MG63 (cell line): ENCODE measurements around the gene MAFB. TPM values are rescaled to one million over a fixed set of nuclear protein-coding genes. Genes with fewer than 3 reads are reported as not detected.

Source experiments
- DNase-seq: peaks from one replicate; pipeline ENCODE4 v3.0.0-alpha.2; 2020
- H3K27me3 ChIP-seq: fragments of 250-450 bp; sonication (Bioruptor Pico); 2 replicates; pipeline ENCODE4 v1.5.1; 2020; ENCODE audit warnings: mild to moderate bottlenecking, moderate library complexity
- H3K36me3 ChIP-seq: fragments of 250-450 bp; sonication (Bioruptor Pico); 2 replicates; pipeline ENCODE4 v1.5.1; 2020; ENCODE audit warnings: mild to moderate bottlenecking, moderate library complexity
- H3K4me3 ChIP-seq: fragments of 250-450 bp; sonication (Bioruptor Pico); 2 replicates; pipeline ENCODE4 v1.5.1; 2020; ENCODE audit warnings: mild to moderate bottlenecking, moderate library complexity
- H3K9me3 ChIP-seq: fragments of 250-450 bp; sonication (Bioruptor Pico); 2 replicates; pipeline ENCODE4 v1.5.1; 2020; ENCODE audit warnings: mild to moderate bottlenecking, moderate library complexity
- total RNA-seq: library from RNA; depleted of rRNA; stranded (reverse); fragments of >200 nt; shearing (Covaris generic); gene quantifications from 2 replicates; pipeline ENCODE4 v1.2.3, GENCODE V29; 2014; ENCODE audit warnings: low replicate concordance

MAFB gene
- total RNA-seq, 1 experiment from 2014 or later = 2.6 TPM

- Histone ChIP-seq H3K4me3 (no peak overlapping the region), H3K9me3 (no peaks in the 10 kb centered on the region)
Observed at GRCh38 chr20:40676491-40677269, 12.4 kb downstream of the MAFB start.

GRCh38 chr20:40675599-40676221 is 13.3 kb downstream of the MAFB start:
- H3K36me3 ChIP-seq = no peaks in the 10 kb centered on the region

More at GRCh38 chr20:40676491-40677269, 12.4 kb downstream of the MAFB start:
- no peaks in the 10 kb centered on the region for H3K36me3 ChIP-seq
- no peak for DNase-seq
- peaks cover 2% of the 10 kb centered on the region for H3K27me3 ChIP-seq

GRCh38 chr20:40673442-40673841 is 15.6 kb downstream of the MAFB start:
- Histone ChIP-seq H3K27me3 (no peaks in the 10 kb centered on the region; the same call in 1 of the 2 replicates), H3K4me3 (no peak overlapping the region), H3K9me3 (no peaks in the 10 kb centered on the region), H3K36me3 (no peaks in the 10 kb centered on the region)
- no peak for DNase-seq

More at GRCh38 chr20:40675599-40676221, 13.3 kb downstream of the MAFB start:
- Histone ChIP-seq H3K4me3 (no peak overlapping the region), H3K9me3 (no peaks in the 10 kb centered on the region), H3K27me3 (no peaks in the 10 kb centered on the region; the same call in none of the 2 replicates)
- no peak for DNase-seq

GRCh38 chr20:40672095-40672494 is 16.9 kb downstream of the MAFB start:
- DNase-seq = no peak
- Histone ChIP-seq H3K4me3 (no peak overlapping the region), H3K9me3 (no peaks in the 10 kb centered on the region), H3K36me3 (no peaks in the 10 kb centered on the region), H3K27me3 (no peaks in the 10 kb centered on the region; the same call in 1 of the 2 replicates)

GRCh38 chr20:40670253-40670652 is 18.8 kb downstream of the MAFB start:
- no peak overlapping the region for H3K4me3 ChIP-seq
- DNase-seq = no peak
- no peaks in the 10 kb centered on the region for H3K9me3 ChIP-seq
- H3K36me3 ChIP-seq = no peaks in the 10 kb centered on the region
- H3K27me3 ChIP-seq = no peaks in the 10 kb centered on the region

- Histone ChIP-seq H3K9me3 (no peaks in the 10 kb centered on the region), H3K36me3 (no peaks in the 10 kb centered on the region), H3K4me3 (no peak overlapping the region), H3K27me3 (no peaks in the 10 kb centered on the region)
- no peak for DNase-seq
Observed at GRCh38 chr20:40669692-40670091, 19.3 kb downstream of the MAFB start.

- H3K36me3 ChIP-seq = no peaks in the 10 kb centered on the region
- H3K4me3 ChIP-seq = no peak overlapping the region
- no peak for DNase-seq
- no peaks in the 10 kb centered on the region for H3K9me3 ChIP-seq
- no peaks in the 10 kb centered on the region for H3K27me3 ChIP-seq
Observed at GRCh38 chr20:40668449-40669228, 20.4 kb downstream of the MAFB start.

GRCh38 chr20:40667503-40667902 is 21.5 kb downstream of the MAFB start:
- no peaks in the 10 kb centered on the region for H3K9me3 ChIP-seq
- H3K27me3 ChIP-seq = no peaks in the 10 kb centered on the region
- H3K4me3 ChIP-seq = no peak overlapping the region
- no peaks in the 10 kb centered on the region for H3K36me3 ChIP-seq
- no peak for DNase-seq

GRCh38 chr20:40666336-40666735 is 22.7 kb downstream of the MAFB start:
- H3K9me3 ChIP-seq = no peaks in the 10 kb centered on the region
- H3K27me3 ChIP-seq = no peaks in the 10 kb centered on the region
- no peak for DNase-seq
- no peaks in the 10 kb centered on the region for H3K36me3 ChIP-seq
- H3K4me3 ChIP-seq = no peak overlapping the region

- Histone ChIP-seq H3K36me3 (no peaks in the 10 kb centered on the region), H3K27me3 (no peaks in the 10 kb centered on the region), H3K9me3 (no peaks in the 10 kb centered on the region), H3K4me3 (no peak overlapping the region)
- no peak for DNase-seq
Observed at GRCh38 chr20:40664891-40665290, 24.1 kb downstream of the MAFB start.

GRCh38 chr20:40663991-40664880 is 24.8 kb downstream of the MAFB start:
- Histone ChIP-seq H3K4me3 (no peak overlapping the region), H3K27me3 (no peaks in the 10 kb centered on the region), H3K36me3 (no peaks in the 10 kb centered on the region), H3K9me3 (no peaks in the 10 kb centered on the region)
- DNase-seq = no peak

GRCh38 chr20:40663304-40663790 is 25.7 kb downstream of the MAFB start:
- no peaks in the 10 kb centered on the region for H3K27me3 ChIP-seq
- no peak overlapping the region for H3K4me3 ChIP-seq
- no peaks in the 10 kb centered on the region for H3K9me3 ChIP-seq
- no peak for DNase-seq
- no peaks in the 10 kb centered on the region for H3K36me3 ChIP-seq

GRCh38 chr20:40659567-40659966 is 29.5 kb downstream of the MAFB start:
- no peaks in the 10 kb centered on the region for H3K36me3 ChIP-seq
- no peak overlapping the region for H3K4me3 ChIP-seq
- no peaks in the 10 kb centered on the region for H3K9me3 ChIP-seq
- no peaks in the 10 kb centered on the region for H3K27me3 ChIP-seq
- no peak for DNase-seq

- no peak for DNase-seq
- Histone ChIP-seq H3K36me3 (no peaks in the 10 kb centered on the region), H3K27me3 (no peaks in the 10 kb centered on the region), H3K4me3 (no peak overlapping the region), H3K9me3 (no peaks in the 10 kb centered on the region)
Observed at GRCh38 chr20:40658509-40658908, 30.5 kb downstream of the MAFB start.

GRCh38 chr20:40657526-40657925 is 31.5 kb downstream of the MAFB start:
- H3K27me3 ChIP-seq = no peaks in the 10 kb centered on the region
- no peaks in the 10 kb centered on the region for H3K9me3 ChIP-seq
- DNase-seq = no peak
- no peak overlapping the region for H3K4me3 ChIP-seq
- no peaks in the 10 kb centered on the region for H3K36me3 ChIP-seq

- no peak overlapping the region for H3K4me3 ChIP-seq
- H3K36me3 ChIP-seq = no peaks in the 10 kb centered on the region
- no peaks in the 10 kb centered on the region for H3K27me3 ChIP-seq
- DNase-seq = no peak
- no peaks in the 10 kb centered on the region for H3K9me3 ChIP-seq
Observed at GRCh38 chr20:40655451-40655850, 33.6 kb downstream of the MAFB start.
